ENCODE measurements around the gene MIPEP. TPM values are rescaled to one million over a fixed set of nuclear protein-coding genes. Genes with fewer than 3 reads are reported as not detected.

Gene MIPEP
- polyA plus RNA-seq, 1 donor from 2014 or later = 9.1 TPM

GRCh38 chr13:23801141-23801540 is 88.1 kb downstream of the MIPEP start:
- H3F3A ChIP-seq (ENCODE audit: insufficient read depth, low read length, poor library complexity, severe bottlenecking) = no peaks in the 10 kb centered on the region
- H3K9me3 ChIP-seq (ENCODE audit: low read length) = no peaks in the 10 kb centered on the region
- H2AFZ ChIP-seq (ENCODE audit: low read depth, low read length) = no peak overlapping the region
- H3K79me2 ChIP-seq (replicated peaks; ENCODE audit: insufficient read depth, low read length) = no peaks in the 10 kb centered on the region
- no peak overlapping the region for H3K27ac ChIP-seq (ENCODE audit: low read length)
- TF ChIP-seq REST (IDR thresholded peaks at IDR 0.05; ENCODE audit: borderline replicate concordance) = no peak
- TF ChIP-seq EP300 (conservative IDR thresholded peaks at IDR 0.05; ENCODE audit: poor library complexity, severe bottlenecking) = no peak
- no peak for TF ChIP-seq TAF1 (IDR thresholded peaks at IDR 0.05; ENCODE audit: low read depth)
- TF ChIP-seq RAD21 (conservative IDR thresholded peaks at IDR 0.05) = no peak
- TF ChIP-seq POLR2AphosphoS5 (IDR thresholded peaks at IDR 0.05) = no peak
- TF ChIP-seq CTCF (IDR thresholded peaks at IDR 0.05; ENCODE audit: poor library complexity, severe bottlenecking) = no peak
- TF ChIP-seq MXI1 (conservative IDR thresholded peaks at IDR 0.05; ENCODE audit: poor library complexity, severe bottlenecking) = no peak
- TF ChIP-seq EZH2 (IDR thresholded peaks at IDR 0.05; ENCODE audit: borderline replicate concordance, insufficient read depth, low read length, poor library complexity, severe bottlenecking) = no peak
- no peak for TF ChIP-seq SMC3 (conservative IDR thresholded peaks at IDR 0.05; ENCODE audit: poor library complexity)
- no peak overlapping the region for H3K9ac ChIP-seq (ENCODE audit: low read length)
- H3K36me3 ChIP-seq (ENCODE audit: insufficient read depth, low read length) = no peaks in the 10 kb centered on the region
- H3K4me2 ChIP-seq (ENCODE audit: low read length) = no peak overlapping the region
- no peaks in the 10 kb centered on the region for H3K27me3 ChIP-seq (ENCODE audit: insufficient read depth, low read depth, low read length)
- no peaks in the 10 kb centered on the region for H3K9me2 ChIP-seq (ENCODE audit: insufficient read depth, low read length)
- H4K20me1 ChIP-seq (ENCODE audit: insufficient read depth) = no peaks in the 10 kb centered on the region
- H3K4me3 ChIP-seq (ENCODE audit: low read length) = no peak overlapping the region

- H2AFZ ChIP-seq (ENCODE audit: low read depth, low read length) = no peak overlapping the region
- no peak overlapping the region for H3K4me2 ChIP-seq (ENCODE audit: low read length)
- H3K27ac ChIP-seq (ENCODE audit: low read length) = no peak overlapping the region
These were observed 89.3 kb downstream of the MIPEP start for GRCh38 chr13:23799945-23800344.

More at GRCh38 chr13:23799945-23800344, 89.3 kb downstream of the MIPEP start:
- Histone ChIP-seq H3K36me3 (ENCODE audit: insufficient read depth, low read length) (no peaks in the 10 kb centered on the region), H3K9me2 (ENCODE audit: insufficient read depth, low read length) (no peaks in the 10 kb centered on the region), H3K9ac (ENCODE audit: low read length) (no peak overlapping the region), H3F3A (ENCODE audit: insufficient read depth, low read length, poor library complexity, severe bottlenecking) (no peaks in the 10 kb centered on the region), H4K20me1 (ENCODE audit: insufficient read depth) (no peaks in the 10 kb centered on the region), H3K4me3 (ENCODE audit: low read length) (no peak overlapping the region), H3K9me3 (ENCODE audit: low read length) (no peaks in the 10 kb centered on the region), H3K79me2 (replicated peaks; ENCODE audit: insufficient read depth, low read length) (no peaks in the 10 kb centered on the region), H3K27me3 (ENCODE audit: insufficient read depth, low read depth, low read length) (no peaks in the 10 kb centered on the region)
- no peak for TF ChIP-seq EP300 (conservative IDR thresholded peaks at IDR 0.05; ENCODE audit: poor library complexity, severe bottlenecking)
- no peak for TF ChIP-seq REST (IDR thresholded peaks at IDR 0.05; ENCODE audit: borderline replicate concordance)
- TF ChIP-seq CTCF (IDR thresholded peaks at IDR 0.05; ENCODE audit: poor library complexity, severe bottlenecking) = no peak
- TF ChIP-seq SMC3 (conservative IDR thresholded peaks at IDR 0.05; ENCODE audit: poor library complexity) = no peak
- no peak for TF ChIP-seq EZH2 (IDR thresholded peaks at IDR 0.05; ENCODE audit: borderline replicate concordance, insufficient read depth, low read length, poor library complexity, severe bottlenecking)

Data from neural cell (in vitro differentiated cells).